Measurements from ENCODE around the gene ZNF608. TPM values are rescaled to one million over a fixed set of nuclear protein-coding genes. Genes with fewer than 3 reads are reported as not detected.

Gene ZNF608
- polyA plus RNA-seq, 3 donors, result 60.7 to 80.8 (median 71.9) TPM

DNA sequence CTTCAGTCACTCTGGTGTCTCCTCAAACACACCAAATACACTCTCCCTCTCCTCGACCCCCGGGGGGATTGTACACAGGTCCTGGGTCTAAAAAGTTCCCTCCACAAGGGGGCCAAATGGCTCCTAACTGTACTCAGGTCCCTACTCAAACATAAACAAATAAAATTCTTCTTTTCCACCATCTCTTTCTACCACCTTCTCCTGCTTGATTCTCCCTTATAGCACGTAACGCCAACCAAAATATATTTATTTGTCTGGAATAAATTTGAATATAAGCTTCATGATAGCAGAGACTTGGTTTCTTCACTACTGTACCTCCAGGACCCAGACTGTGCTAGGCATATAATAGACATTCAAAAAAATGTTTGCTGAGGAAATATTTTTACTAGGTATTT is 21.4 kb downstream of the ZNF608 start:
- no peak for DNase-seq

DNA sequence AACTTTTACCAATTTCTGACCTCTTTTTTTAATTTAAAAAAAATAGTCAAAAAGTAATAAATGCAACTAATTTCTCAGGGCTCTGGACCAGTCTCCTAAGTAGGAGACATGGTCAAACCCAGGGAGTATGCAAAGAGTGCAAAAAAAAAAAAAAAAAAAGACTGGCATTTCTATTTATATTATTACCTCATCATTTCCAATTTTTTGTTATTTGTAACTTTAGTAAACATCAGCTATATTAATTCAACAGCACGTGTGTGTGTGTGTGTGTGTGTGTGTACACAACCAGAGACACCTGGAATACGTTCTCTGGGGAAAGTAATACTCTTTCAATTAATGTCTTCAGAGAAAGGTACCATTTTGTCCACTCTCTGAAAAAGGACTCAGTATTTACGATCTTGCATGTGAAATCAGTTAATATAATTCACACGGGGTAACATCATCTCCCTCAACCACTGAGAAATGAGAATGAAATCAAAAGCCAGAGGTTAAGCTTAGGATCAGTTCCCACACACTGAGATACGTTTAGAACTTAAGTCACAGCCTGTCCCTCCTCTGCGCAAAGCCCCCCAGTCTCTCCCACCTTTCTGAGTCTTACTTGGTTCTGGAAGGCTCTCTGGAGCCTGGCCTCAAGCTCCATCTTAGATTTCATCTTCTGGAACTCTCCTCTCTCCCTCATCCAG is 21.9 kb downstream of the ZNF608 start:
- no peak for DNase-seq

DNA sequence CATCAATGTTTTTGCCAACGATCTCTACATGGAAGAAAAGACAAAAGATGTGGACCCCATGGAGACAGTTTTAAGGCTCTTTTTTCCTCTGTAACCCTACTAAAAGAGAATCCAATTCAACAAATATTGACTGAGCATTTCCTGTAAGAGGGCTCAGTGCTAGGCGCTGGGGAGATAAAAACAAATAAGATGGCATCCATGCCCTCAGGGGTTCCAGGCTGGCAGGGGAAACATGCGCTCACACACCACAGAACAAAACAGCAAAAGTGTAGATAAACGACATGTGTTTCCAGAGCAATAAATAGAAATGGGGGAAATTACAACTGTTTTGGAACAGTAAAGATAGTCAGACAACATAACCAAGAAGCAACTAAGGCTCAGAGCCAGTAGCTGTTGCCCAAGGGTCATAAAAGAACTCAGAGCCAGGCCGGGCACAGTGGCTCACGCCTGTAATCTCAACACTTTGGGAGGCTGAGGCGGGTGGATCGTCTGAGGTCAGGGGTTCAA is 25.2 kb downstream of the ZNF608 start:
- no peak for DNase-seq

- DNase-seq, result no peak
These were observed 25.8 kb downstream of the ZNF608 start for GRCh38 chr5:124720593-124720992.

DNA sequence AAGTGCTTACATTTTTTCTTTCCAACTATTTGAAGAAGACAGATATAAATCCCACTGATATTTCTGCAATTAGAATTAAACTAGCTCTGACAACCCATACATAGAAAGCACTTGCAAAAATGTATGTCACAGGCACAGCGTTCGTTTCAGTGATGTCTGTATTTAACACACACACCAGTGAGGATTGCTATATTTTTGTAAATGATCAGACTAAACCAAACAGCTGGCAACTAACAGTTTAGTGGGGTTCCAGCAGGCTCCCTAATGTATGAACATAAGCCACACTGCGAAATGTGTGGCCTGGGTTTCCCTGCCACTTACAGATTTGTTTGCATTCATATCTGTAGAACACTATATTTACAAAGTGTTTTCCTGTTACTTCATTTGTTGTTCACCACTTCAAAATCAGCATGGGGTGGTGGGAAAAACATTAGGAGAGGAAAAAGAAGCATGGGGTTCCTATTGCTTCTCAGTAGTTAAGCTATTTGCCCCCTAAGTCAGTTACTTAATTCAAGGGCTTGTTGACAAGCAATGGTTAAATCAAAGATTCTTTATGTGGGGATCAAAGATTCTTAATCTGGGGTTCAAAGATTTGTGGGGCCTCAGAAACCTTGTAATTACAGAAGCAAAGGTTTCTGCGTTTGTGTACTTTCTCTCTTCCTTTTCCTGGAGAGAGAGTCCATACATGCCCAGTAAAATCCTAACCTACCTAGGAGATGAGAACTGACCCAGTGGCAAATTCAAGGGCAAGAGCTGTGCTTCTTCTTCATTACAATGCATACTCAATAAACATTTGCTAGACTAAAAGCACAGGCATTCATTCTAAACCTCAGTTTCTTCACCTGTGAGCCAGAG is 27.1 kb downstream of the ZNF608 start:
- DNase-seq, result no peak

- DNase-seq, result no peak
These were observed 28.1 kb downstream of the ZNF608 start for GRCh38 chr5:124718380-124718789.

GRCh38 chr5:124716169-124716568 is 30.3 kb downstream of the ZNF608 start:
- DNase-seq, result no peak

GRCh38 chr5:124714910-124715309 is 31.5 kb downstream of the ZNF608 start:
- DNase-seq, result no peak

GRCh38 chr5:124713595-124713994 is 32.8 kb downstream of the ZNF608 start:
- no peak for DNase-seq

- DNase-seq, result no peak
These were observed 33.6 kb downstream of the ZNF608 start for GRCh38 chr5:124712731-124713305.

DNA sequence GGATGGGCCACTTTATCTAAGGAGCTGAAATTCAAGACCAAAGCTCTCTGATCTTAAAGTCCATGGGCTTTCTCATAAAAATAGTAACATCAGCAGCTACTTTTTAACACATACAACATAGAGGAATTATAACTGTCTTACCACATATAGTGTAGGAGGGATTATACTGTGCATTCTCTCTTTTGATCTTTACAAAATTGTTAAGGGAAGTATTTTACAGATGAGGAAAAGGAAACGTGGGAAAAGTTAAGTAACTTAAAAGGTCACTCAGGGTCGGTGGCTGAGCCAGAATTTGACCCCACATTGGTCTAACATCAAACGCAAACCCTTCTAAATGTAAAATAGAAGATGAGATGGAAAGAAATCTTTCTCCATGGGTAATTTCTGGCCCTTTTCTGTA is 38.4 kb downstream of the ZNF608 start:
- DNase-seq, result no peak

GRCh38 chr5:124707520-124707919 is 38.9 kb downstream of the ZNF608 start:
- DNase-seq, result no peak

DNA sequence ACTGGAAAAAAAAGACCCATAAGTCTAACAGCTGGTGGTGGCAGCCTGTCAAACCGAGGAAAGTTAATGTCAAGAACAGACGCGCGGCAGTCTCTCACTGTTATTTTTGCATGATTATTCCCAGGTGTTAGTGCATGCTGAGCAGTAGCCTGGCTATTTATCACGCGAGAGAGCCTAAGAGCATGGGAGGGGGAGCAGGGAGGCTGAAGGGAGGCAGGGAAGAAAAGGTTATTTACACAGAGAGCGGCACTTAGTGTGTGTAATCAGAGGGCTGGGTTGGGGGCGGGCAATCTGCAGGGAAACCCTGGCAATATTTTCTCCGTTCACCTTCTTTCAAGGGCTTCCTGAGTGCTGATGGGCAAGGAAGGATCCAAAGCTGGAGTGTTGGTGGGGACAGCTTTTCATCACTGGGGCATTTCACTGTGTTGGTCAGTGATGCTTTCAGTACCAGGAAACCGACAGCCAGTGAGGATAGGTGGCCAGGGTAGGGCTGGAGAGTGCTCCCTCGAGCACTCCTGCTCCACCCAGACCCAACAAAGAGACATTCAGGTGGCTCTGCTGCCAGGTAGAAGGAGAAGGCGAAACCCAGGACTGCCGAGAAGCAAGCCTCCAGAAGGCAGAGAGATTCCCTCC is 39.6 kb downstream of the ZNF608 start:
- peak; percentile 66 for DNase-seq

DNA sequence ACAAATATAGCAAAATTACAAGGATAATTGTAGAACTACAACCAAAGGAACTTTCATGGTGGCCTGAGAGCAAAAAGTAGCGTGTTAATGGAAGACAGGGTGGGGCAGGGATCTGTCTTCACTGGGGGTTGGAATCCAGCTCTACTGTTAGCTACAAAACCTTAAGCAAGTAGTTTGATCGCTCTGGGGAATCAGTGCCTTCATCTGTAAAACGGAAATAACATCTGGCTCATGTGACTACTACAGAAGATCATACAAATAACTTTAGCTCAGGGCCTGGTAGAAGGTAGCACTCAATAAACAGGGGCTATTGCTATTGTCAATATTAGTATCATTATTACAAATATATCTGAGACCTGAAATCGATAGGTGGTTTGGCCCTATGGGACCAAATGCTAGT is 40.4 kb downstream of the ZNF608 start:
- no peak for DNase-seq

- no peak for DNase-seq
These were observed 40.9 kb downstream of the ZNF608 start for GRCh38 chr5:124705577-124705976.

GRCh38 chr5:124704594-124705284 is 41.7 kb downstream of the ZNF608 start:
- DNase-seq, result no peak

DNA sequence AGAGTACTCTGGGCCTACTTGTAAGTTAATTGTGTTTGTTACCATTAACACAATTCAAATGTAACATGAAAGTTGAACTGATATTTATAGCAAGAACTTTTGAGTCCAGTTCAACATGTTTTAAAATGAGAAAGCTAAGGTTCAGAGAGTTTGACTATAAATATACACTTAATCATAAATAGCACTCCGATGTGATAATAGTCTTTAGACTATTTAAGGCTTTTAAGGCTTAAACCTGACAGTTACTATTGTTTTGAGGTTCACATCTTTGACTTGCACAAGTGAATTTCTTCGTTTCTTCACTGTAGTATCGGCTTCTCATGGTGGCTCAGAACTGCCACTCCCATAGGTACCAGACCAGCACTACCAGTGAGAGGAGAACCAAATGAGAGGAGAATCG is 42.4 kb downstream of the ZNF608 start:
- DNase-seq, result no peak

DNA sequence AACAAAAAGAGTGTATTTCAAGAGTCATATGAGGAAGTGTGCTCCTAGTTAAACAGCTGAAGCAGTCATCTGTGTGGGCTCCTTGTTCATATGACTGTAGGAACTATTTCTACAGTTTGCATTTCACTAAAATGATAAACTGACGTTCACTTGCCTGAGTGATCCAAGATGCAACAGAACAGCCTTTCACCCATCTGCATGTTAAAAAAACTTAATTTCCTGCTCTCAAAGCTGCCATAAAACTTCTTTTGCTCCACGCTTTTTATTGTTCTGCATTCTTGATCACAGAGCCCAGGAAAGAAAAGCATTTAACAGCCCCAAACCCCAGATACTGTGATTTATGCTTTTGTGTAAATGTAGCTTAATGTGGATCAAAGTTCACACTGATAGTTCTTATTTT is 43.9 kb downstream of the ZNF608 start:
- peak; percentile 90 for DNase-seq

GRCh38 chr5:124701873-124702425 is 44.5 kb downstream of the ZNF608 start:
- no peak for DNase-seq

GRCh38 chr5:124701016-124701415 is 45.4 kb downstream of the ZNF608 start:
- DNase-seq, result no peak

- no peak for DNase-seq
These were observed 46.1 kb downstream of the ZNF608 start for GRCh38 chr5:124700333-124700732.

All from renal pelvis (tissue), 4 donors.